ENCODE results near the gene REG4. TPM values are rescaled to one million over a fixed set of nuclear protein-coding genes. Genes with fewer than 3 reads are reported as not detected.

REG4 gene
- polyA plus RNA-seq, 1 of the 3 experiments (the other 2 are of a cell fraction) = not detected

DNA sequence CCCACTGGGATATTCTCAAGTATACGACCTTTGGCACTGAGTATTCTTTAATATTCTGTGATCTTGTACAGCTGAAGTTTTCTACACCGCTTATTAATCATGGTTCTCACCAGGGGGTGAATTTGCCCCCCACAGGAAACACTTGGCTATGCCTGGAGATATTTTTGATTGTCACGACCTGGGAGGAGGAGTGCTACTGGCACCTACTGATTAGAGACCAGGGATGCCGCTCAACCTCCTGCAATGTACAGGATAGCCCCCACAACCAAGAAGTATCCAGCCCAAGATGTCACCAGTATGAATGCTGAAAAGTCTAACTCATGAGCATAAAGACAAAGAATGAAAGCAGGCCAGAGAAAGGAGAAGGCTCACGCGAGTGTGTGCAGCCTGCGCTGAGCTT is 13.7 kb downstream of the REG4 start (continued):
- TF ChIP-seq USF2 (IDR thresholded peaks at IDR 0.05; ENCODE audit: borderline replicate concordance, low read depth, low read length) (no peak), TCF12 (IDR thresholded peaks at IDR 0.05) (no peak), USF1 (IDR thresholded peaks at IDR 0.05; ENCODE audit: borderline replicate concordance, low read depth) (no peak), EZH2phosphoT487 (IDR thresholded peaks at IDR 0.05; ENCODE audit: borderline replicate concordance, low read depth) (no peak), JUND (IDR thresholded peaks at IDR 0.05) (no peak), MAX (IDR thresholded peaks at IDR 0.05; ENCODE audit: low read depth) (no peak), GABPA (IDR thresholded peaks at IDR 0.05; ENCODE audit: low read depth) (no peak), POLR2AphosphoS5 (IDR thresholded peaks at IDR 0.05; ENCODE audit: low read depth, low read length) (no peak)
- TF ChIP-seq, protein P1, sequence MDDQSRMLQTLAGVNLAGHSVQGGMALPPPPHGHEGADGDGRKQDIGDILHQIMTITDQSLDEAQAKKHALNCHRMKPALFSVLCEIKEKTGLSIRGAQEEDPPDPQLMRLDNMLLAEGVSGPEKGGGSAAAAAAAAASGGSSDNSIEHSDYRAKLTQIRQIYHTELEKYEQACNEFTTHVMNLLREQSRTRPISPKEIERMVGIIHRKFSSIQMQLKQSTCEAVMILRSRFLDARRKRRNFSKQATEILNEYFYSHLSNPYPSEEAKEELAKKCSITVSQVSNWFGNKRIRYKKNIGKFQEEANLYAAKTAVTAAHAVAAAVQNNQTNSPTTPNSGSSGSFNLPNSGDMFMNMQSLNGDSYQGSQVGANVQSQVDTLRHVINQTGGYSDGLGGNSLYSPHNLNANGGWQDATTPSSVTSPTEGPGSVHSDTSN (IDR thresholded peaks at IDR 0.05) = no peak

DNA sequence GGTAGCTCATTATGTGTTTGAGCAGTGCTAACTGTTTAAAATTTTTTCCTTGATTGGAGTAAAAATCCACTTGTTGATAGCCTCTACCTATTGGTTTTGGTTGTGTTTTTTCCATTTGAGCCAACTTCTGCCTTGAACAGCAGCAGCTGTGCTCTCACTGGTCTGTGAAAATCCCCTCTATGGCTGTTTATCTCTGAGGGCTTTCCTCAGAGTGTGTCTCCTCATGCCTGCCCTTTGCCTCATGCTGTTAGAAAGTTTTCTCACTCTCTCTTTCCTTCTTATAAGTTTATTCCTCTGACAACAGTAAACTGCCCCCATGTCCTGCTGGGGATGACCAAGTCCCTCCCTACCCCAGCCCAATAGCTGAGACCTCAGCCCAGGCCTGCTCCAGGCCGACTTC is 14.1 kb downstream of the REG4 start:
- Histone ChIP-seq H3K9ac (no peak overlapping the region), H3F3A (replicated peaks; ENCODE audit: insufficient read depth) (no peaks in the 10 kb centered on the region), H3K4me1 (ENCODE audit: control insufficient read depth in 1 of 2, insufficient read depth in 2 of 2, low read depth in 1 of 2, low read length in 1 of 2) (no peaks in the 10 kb centered on the region; a peak in 1 of 4 replicates), H3K4me2 (no peak overlapping the region), H3K9me3 (no peaks in the 10 kb centered on the region), H3K27ac (ENCODE audit: low read depth in 2 of 2, low read length in 1 of 2) (no peak overlapping the region), H4K20me1 (ENCODE audit: insufficient read depth) (no peaks in the 10 kb centered on the region), H3K27me3 (ENCODE audit: insufficient read depth) (no peaks in the 10 kb centered on the region), H2AFZ (ENCODE audit: low read depth) (no peak overlapping the region), H3K9me2 (no peaks in the 10 kb centered on the region), H3K79me2 (ENCODE audit: insufficient read depth) (no peaks in the 10 kb centered on the region), H3K36me3 (replicated peaks in 1 of 2; ENCODE audit: control insufficient read depth in 1 of 2, insufficient read depth in 2 of 2, low read length in 1 of 2) (no peaks in the 10 kb centered on the region), H3K4me3 (ENCODE audit: low read depth in 2 of 2, low read length in 1 of 2) (no peak overlapping the region)
- POLR2A ChIA-PET = no interaction called here
- WGBS (ENCODE audit: low lambda C conversion rate) = 9% methylated on average over 1 of the region's 1 CpG
- TF ChIP-seq IRF3 (IDR thresholded peaks at IDR 0.05; ENCODE audit: low read depth, low read length) = no peak
- no peak for TF ChIP-seq RCOR1 (IDR thresholded peaks at IDR 0.05; ENCODE audit: low read length)
- no peak for TF ChIP-seq YY1 (IDR thresholded peaks at IDR 0.05; ENCODE audit: low read depth)
- TF ChIP-seq, protein P1 (IDR thresholded peaks at IDR 0.05) = no peak
- TF ChIP-seq JUND (IDR thresholded peaks at IDR 0.05) = no peak
- no peak for TF ChIP-seq ELF1 (IDR thresholded peaks at IDR 0.05)
- DNase-seq = no peak
- CTCF ChIA-PET = interaction anchor here (0.8 to 2.0 kb wide), 2 partner anchors 9 to 11 kb away, joined by 3 to 17 read pairs; no protein-coding TSS in a partner anchor

All from SK-N-SH (cell line).